Calu3 (cell line): ENCODE results near the gene TH. TPM values are rescaled to one million over a fixed set of nuclear protein-coding genes. Genes with fewer than 3 reads are reported as not detected.

Experiments used
- BruUV-seq: library from RNA; stranded (reverse); fragments of 400-500 nt; replicated peaks from 2 replicates; lab custom pipeline; 2021; lab: Mats Ljungman, UMichigan
- CTCF ChIA-PET: fragments of 300-600 bp; sonication (Branson Sonifier 250); formaldehyde crosslinking; loops from one replicate; lab custom pipeline; 2022; ENCODE audit warnings: antibody characterized with exemption; lab: Charles Lee
- DNase-seq: peaks from one replicate; pipeline ENCODE4 v3.0.0; 2022
- H3K27ac Mint-ChIP-seq: one replicate; pipeline ENCODE4 v1.8.0; 2022; ENCODE audit warnings: mixed read lengths; ENCODE audit not compliant: unreplicated experiment
- H3K27me3 Mint-ChIP-seq: one replicate; pipeline ENCODE4 v1.8.0; 2022; ENCODE audit warnings: mixed read lengths; ENCODE audit not compliant: unreplicated experiment
- H3K36me3 Mint-ChIP-seq: one replicate; pipeline ENCODE4 v1.8.0; 2022; ENCODE audit warnings: mild to moderate bottlenecking, moderate library complexity, mixed read lengths; ENCODE audit not compliant: insufficient read depth, unreplicated experiment
- H3K4me1 Mint-ChIP-seq: one replicate; pipeline ENCODE4 v1.8.0; 2022; ENCODE audit warnings: mild to moderate bottlenecking, low read depth, mixed read lengths; ENCODE audit not compliant: unreplicated experiment
- H3K4me3 Mint-ChIP-seq: one replicate; pipeline ENCODE4 v1.8.0; 2022; ENCODE audit warnings: mild to moderate bottlenecking, low read depth, moderate library complexity, mixed read lengths; ENCODE audit not compliant: unreplicated experiment
- H3K9me3 Mint-ChIP-seq: one replicate; pipeline ENCODE4 v1.8.0; 2022; ENCODE audit warnings: low read depth, mixed read lengths; ENCODE audit not compliant: unreplicated experiment
- intact Hi-C: fragments of 100-400 bp; cut with micrococcal nuclease; formaldehyde crosslinking; loops from one replicate; pipeline ENCODE4 v1.10.0; 2022; ENCODE audit not compliant: unreplicated experiment
- total RNA-seq: library from RNA; stranded (reverse); gene quantifications from 2 replicates; pipeline ENCODE4 v1.2.3, GENCODE V29; 2022
- TF ChIP-seq, protein P1 (sequence below): fragments of 200-600 bp; IDR thresholded peaks from one replicate; pipeline ENCODE4 v1.8.0; 2022; ENCODE audit warnings: antibody characterized with exemption; ENCODE audit not compliant: unreplicated experiment

The TH gene
- total RNA-seq, 1 experiment from 2014 or later, result not detected

GRCh38 chr11:2193099-2193887, 21.7 kb upstream of the TH start:
- BruUV-seq, result no TSS peak
- Mint-ChIP-seq H3K36me3 (no peaks in the 10 kb centered on the region), H3K27ac (no peak overlapping the region), H3K4me1 (peaks cover 10% of the 10 kb centered on the region), H3K4me3 (no peak overlapping the region), H3K9me3 (no peaks in the 10 kb centered on the region), H3K27me3 (peaks cover 31% of the 10 kb centered on the region)
- intact Hi-C loops, result no loop called here
- no peak for DNase-seq
- CTCF ChIA-PET, result interaction anchor here (0.8 to 1.1 kb wide), 3 partner anchors 16 to 109 kb away, joined by 3 to 4 read pairs (median 3); partner anchors contain the start of genes C11orf21 and TSPAN32
- TF ChIP-seq, protein P1, sequence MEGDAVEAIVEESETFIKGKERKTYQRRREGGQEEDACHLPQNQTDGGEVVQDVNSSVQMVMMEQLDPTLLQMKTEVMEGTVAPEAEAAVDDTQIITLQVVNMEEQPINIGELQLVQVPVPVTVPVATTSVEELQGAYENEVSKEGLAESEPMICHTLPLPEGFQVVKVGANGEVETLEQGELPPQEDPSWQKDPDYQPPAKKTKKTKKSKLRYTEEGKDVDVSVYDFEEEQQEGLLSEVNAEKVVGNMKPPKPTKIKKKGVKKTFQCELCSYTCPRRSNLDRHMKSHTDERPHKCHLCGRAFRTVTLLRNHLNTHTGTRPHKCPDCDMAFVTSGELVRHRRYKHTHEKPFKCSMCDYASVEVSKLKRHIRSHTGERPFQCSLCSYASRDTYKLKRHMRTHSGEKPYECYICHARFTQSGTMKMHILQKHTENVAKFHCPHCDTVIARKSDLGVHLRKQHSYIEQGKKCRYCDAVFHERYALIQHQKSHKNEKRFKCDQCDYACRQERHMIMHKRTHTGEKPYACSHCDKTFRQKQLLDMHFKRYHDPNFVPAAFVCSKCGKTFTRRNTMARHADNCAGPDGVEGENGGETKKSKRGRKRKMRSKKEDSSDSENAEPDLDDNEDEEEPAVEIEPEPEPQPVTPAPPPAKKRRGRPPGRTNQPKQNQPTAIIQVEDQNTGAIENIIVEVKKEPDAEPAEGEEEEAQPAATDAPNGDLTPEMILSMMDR, result no peak

GRCh38 chr11:2192435-2192834, 20.8 kb upstream of the TH start:
- Mint-ChIP-seq H3K4me1 (peaks cover 10% of the 10 kb centered on the region), H3K9me3 (no peaks in the 10 kb centered on the region), H3K27ac (no peak overlapping the region), H3K27me3 (peaks cover 28% of the 10 kb centered on the region), H3K4me3 (no peak overlapping the region), H3K36me3 (no peaks in the 10 kb centered on the region)
- intact Hi-C loops, result no loop called here
- TF ChIP-seq, protein P1, result no peak
- CTCF ChIA-PET, result interaction anchor here (0.7 kb wide), 1 partner anchor 165 kb away, joined by 4 read pairs; no protein-coding TSS in a partner anchor
- no peak for DNase-seq
- no TSS peak for BruUV-seq

DNA sequence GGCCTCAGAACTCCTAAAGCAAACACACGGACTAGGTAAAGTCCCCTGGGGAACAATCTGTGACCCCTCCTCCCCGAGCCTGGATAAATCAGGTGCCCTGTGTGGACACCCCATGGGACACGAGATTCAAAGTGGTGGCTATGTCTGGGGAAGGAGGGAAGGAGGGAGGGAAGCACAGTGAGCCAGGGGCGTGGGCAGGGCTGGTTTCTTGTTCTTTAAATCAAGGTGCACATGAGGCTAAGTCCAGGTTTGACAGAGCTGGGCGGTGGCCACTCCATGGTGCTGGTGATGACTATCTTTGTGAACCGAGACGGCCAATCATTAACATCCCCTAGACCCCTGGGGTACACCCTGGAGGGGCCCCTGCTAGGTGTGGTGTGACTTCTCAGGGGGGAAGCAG, 20.3 kb upstream of the TH start:
- peaks cover 4% of the 10 kb centered on the region for H3K4me1 Mint-ChIP-seq
- no peak overlapping the region for H3K4me3 Mint-ChIP-seq
- no peaks in the 10 kb centered on the region for H3K9me3 Mint-ChIP-seq
- DNase-seq, result no peak
- intact Hi-C loops, result no loop called here
- peaks cover 23% of the 10 kb centered on the region for H3K27me3 Mint-ChIP-seq
- H3K36me3 Mint-ChIP-seq, result no peaks in the 10 kb centered on the region
- no TSS peak for BruUV-seq
- no peak overlapping the region for H3K27ac Mint-ChIP-seq
- TF ChIP-seq, protein P1, result no peak
- CTCF ChIA-PET, result no interaction called here

- BruUV-seq, result no TSS peak
- Mint-ChIP-seq H3K36me3 (no peaks in the 10 kb centered on the region), H3K4me3 (no peak overlapping the region), H3K27ac (no peak overlapping the region), H3K9me3 (no peaks in the 10 kb centered on the region), H3K4me1 (no peaks in the 10 kb centered on the region), H3K27me3 (peaks cover 12% of the 10 kb centered on the region)
- CTCF ChIA-PET, result no interaction called here
- DNase-seq, result no peak
- TF ChIP-seq, protein P1, result no peak
- intact Hi-C loops, result no loop called here
Observed at GRCh38 chr11:2190657-2191471, 19.2 kb upstream of the TH start.
